ENCODE data around the gene ACTBL2.

DNA sequence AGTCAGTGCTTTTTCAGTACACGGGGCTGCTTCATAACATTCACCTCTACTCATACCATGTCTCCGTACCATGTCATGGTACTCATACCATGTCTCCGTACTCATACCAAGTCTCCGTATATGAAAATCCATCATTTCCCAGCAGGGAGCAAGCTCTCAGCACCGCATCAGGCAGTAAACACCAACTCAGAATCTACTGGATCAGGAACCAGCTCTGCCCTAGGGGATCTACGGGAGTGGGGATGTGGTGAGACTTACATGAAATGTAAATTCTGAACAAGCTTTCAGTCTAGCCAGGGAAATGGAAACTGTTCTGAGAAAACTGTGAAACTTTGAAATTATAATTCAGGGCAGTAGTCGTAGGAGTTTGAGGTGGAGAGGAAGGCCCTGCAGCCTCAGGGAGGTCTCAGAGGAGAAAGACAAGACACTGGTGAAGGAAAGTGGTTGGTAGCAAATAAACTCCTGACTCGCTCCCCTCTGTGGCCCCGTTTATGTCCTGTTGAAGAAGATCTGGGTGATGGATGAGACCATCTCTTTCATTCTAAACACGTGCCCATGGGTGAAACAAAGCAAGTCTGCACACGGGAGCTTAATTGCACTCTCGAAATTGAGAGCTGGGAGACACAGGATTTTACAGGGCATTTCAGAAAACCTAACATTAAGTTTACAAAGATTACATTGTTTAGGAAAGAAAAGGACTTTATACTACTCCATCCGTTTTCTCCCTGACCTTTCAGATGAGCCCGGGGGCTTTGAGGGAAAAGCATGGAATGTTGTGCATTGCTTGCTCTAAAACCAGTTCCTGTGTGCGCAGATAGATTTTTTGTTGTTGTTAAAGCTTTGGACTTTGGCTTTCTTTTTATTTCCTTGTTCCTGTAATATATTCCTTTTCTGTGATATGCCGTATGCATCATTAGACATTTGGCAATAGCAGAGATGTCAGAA, 26.8 kb downstream of the ACTBL2 start:
- TF ChIP-seq, protein P1, sequence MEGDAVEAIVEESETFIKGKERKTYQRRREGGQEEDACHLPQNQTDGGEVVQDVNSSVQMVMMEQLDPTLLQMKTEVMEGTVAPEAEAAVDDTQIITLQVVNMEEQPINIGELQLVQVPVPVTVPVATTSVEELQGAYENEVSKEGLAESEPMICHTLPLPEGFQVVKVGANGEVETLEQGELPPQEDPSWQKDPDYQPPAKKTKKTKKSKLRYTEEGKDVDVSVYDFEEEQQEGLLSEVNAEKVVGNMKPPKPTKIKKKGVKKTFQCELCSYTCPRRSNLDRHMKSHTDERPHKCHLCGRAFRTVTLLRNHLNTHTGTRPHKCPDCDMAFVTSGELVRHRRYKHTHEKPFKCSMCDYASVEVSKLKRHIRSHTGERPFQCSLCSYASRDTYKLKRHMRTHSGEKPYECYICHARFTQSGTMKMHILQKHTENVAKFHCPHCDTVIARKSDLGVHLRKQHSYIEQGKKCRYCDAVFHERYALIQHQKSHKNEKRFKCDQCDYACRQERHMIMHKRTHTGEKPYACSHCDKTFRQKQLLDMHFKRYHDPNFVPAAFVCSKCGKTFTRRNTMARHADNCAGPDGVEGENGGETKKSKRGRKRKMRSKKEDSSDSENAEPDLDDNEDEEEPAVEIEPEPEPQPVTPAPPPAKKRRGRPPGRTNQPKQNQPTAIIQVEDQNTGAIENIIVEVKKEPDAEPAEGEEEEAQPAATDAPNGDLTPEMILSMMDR (IDR thresholded peaks at IDR 0.05 in 8 of 11, conservative IDR thresholded peaks at IDR 0.05 in 3 of 11): no peak
- TF ChIP-seq POLR2A (IDR thresholded peaks at IDR 0.05): no peak
- TF ChIP-seq POLR2AphosphoS5 (IDR thresholded peaks at IDR 0.05): no peak
